Pancreas (tissue), 10 donors: Measurements from ENCODE around the gene CCIN. TPM values are rescaled to one million over a fixed set of nuclear protein-coding genes. Genes with fewer than 3 reads are reported as not detected.

ENCODE experiments used
- ATAC-seq, 4 donors: fragments of 200-7000 bp; cut with Tn5 transposase; one replicate each; pipeline versions ENCODE4 v1.8.0 to v1.9.1; 2020; ENCODE audit warnings: mild to moderate bottlenecking in 4 of 4, moderate library complexity in 4 of 4
- DNase-seq, 6 donors: peaks; one replicate each; pipeline ENCODE4 v3.0.0-alpha.2; 2020
- FAIRE-seq: peaks from 2 replicates; lab custom pipeline; 2012; peaks lifted over from hg19 to GRCh38; lab: Jason Lieb, UNC
- H3K27ac ChIP-seq, 4 donors: fragments of 200-600 bp; sonication (generic); 1 replicate in 3 of 4; 2 replicates in 1 of 4; pipeline versions ENCODE4 v1.5.0 to v1.8.0; 2020
- H3K27me3 ChIP-seq, 4 donors: fragments of 200-600 bp; one replicate each; pipeline ENCODE4 v1.8.0; 2021
- H3K36me3 ChIP-seq, 3 donors: fragments of 200-600 bp; sonication (generic) in 1 of 3; one replicate each; pipeline versions ENCODE4 v1.5.0 to v1.8.0; 2020 to 2021
- H3K4me1 ChIP-seq, 3 donors: fragments of 200-600 bp; one replicate each; pipeline ENCODE4 v1.8.0; 2021
- H3K4me3 ChIP-seq, 4 donors: fragments of 200-600 bp; sonication (generic) in 2 of 4; one replicate each; pipeline versions ENCODE4 v1.5.0 to v1.8.0; 2020 to 2021
- H3K9me3 ChIP-seq, 4 donors: fragments of 200-600 bp; one replicate each; pipeline ENCODE4 v1.8.0; 2021
- WGBS, 2 donors: extraction: QIAGEN DNeasy Blood & Tissue Kit; methylation state at CpG; one replicate each; pipeline ENCODE4 v1.1.7; 2013; 5-methylcytosine and 5-hydroxymethylcytosine counted together
- intact Hi-C, 3 donors: fragments of 100-400 bp; cut with DNase I; formaldehyde crosslinking; loops; one replicate each; pipeline versions ENCODE4 v1.11.1 to v1.14.2; 2022
- polyA plus RNA-seq, 2 donors: library from polyadenylated mRNA; stranded (reverse); fragments of 200-250 nt; gene quantifications; one replicate each; pipeline ENCODE4 v1.2.3, GENCODE V29; 2013
- total RNA-seq, 6 donors: library from RNA; stranded (reverse); fragmentation: NEBNext Ultra II Directional in 4 of 6; extraction: Animal tissue kit (Norgen Biotek cat#: 25700) in 4 of 6; gene quantifications; one replicate each; pipeline versions ENCODE4 v1.2.1 to v1.2.4, GENCODE V29; 2021 to 2023
- TF ChIP-seq, protein P1 (sequence below), 4 donors: fragments of 200-600 bp; sonication (generic) in 3 of 4; IDR thresholded peaks; one replicate each; pipeline versions ENCODE4 v1.5.0 to v1.8.0; 2021; ENCODE audit warnings: antibody characterized with exemption in 4 of 4
- donor health status: healthy with polysubstance abuse.
- donor health status: DM: no; HTN: no; CAD: no; lungs with moderate emphysema.
- donor health status: DM: no; HTN: no; CAD: no.
- donor health status: control.
- donor health status: control.
- donor health status: Bipolar disorder and iron deficiency.
- donor health status: DM: yes; HTN: yes; CAD: no.
- donor health status: DM: no; HTN: no; CAD: no.
- donor health status: DM: no; HTN: no; CAD: no.
- donor health status: DM: yes; HTN: yes; CAD: no.

The CCIN gene
- total and polyA plus RNA-seq, 8 donors = 0.05 to 0.25 (median 0.11) TPM; not detected in 5

DNA sequence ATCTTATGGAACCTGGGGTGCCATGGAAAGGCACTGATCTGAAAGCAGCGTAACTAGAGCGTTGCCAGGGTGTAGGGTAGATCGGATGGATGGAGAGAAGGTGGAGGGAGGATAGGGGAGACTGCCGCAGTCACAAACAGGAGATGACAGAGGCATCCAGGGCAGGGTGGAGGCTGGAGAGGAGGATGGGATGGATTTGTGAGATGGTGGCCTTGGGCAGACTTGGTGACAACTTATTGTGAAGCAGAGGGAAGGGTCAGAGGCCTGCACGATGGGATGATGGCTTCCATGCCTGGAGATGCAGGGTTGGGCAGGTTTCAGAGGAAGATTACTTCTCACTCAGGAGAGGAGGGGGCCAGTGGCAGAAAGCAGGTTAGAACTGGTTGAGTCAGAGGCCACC, 30.3 kb upstream of the CCIN start:
- H3K4me1 ChIP-seq = peaks cover 0 to 8% (median 0%) of the 10 kb centered on the region in 3 donors
- ATAC-seq (no peak), FAIRE-seq (no peak), DNase-seq (peak in 1 of 6 donors; percentile 34)
- no peaks in the 10 kb centered on the region for H3K9me3 ChIP-seq
- no peaks in the 10 kb centered on the region for H3K36me3 ChIP-seq
- intact Hi-C loops = no loop called here
- 89 to 97% methylated on average over 5 of the region's 5 CpGs for WGBS, 2 donors
- H3K4me3 ChIP-seq = no peak overlapping the region
- H3K27ac ChIP-seq = no peak overlapping the region
- no peaks in the 10 kb centered on the region for H3K27me3 ChIP-seq
- TF ChIP-seq, protein P1, sequence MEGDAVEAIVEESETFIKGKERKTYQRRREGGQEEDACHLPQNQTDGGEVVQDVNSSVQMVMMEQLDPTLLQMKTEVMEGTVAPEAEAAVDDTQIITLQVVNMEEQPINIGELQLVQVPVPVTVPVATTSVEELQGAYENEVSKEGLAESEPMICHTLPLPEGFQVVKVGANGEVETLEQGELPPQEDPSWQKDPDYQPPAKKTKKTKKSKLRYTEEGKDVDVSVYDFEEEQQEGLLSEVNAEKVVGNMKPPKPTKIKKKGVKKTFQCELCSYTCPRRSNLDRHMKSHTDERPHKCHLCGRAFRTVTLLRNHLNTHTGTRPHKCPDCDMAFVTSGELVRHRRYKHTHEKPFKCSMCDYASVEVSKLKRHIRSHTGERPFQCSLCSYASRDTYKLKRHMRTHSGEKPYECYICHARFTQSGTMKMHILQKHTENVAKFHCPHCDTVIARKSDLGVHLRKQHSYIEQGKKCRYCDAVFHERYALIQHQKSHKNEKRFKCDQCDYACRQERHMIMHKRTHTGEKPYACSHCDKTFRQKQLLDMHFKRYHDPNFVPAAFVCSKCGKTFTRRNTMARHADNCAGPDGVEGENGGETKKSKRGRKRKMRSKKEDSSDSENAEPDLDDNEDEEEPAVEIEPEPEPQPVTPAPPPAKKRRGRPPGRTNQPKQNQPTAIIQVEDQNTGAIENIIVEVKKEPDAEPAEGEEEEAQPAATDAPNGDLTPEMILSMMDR (IDR thresholded peaks at IDR 0.05) = no peak

GRCh38 chr9:36140086-36141084, 28.8 kb upstream of the CCIN start:
- no peak for FAIRE-seq
- intact Hi-C loops = no loop called here
- ATAC-seq = no peak
- Histone ChIP-seq H3K4me3 (no peak overlapping the region), H3K27me3 (no peaks in the 10 kb centered on the region), H3K27ac (no peak overlapping the region), H3K9me3 (no peaks in the 10 kb centered on the region), H3K4me1 (peaks cover 0 to 8% (median 0%) of the 10 kb centered on the region in 3 donors), H3K36me3 (no peaks in the 10 kb centered on the region)
- WGBS, 2 donors = 79 to 90% methylated on average over 11 of the region's 11 CpGs
- TF ChIP-seq, protein P1 (IDR thresholded peaks at IDR 0.05) = no peak
- DNase-seq = peak in 1 of 6 donors; percentile 17

DNA sequence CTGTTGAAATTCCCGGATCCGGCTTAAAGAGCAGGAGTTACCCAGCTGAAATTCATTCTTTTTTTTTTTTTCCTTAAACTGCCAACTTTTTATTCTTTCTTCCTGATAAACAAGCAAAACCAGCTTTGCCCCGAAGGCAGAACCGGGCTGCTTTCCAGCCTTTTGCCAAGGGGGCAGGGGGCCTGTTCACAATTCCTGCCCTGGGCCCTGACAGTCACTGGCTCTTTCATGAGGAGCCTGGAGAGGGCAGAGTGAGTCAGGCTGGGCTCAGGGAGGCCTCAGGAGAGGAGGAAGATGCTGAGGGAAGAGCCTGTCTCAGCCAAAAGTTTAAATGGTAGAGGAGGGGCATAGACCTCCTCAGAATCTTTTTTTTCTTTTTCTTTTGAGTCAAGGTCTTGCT, 27.9 kb upstream of the CCIN start:
- TF ChIP-seq, protein P1 (IDR thresholded peaks at IDR 0.05) = no peak
- Histone ChIP-seq H3K36me3 (no peaks in the 10 kb centered on the region), H3K27ac (no peak overlapping the region), H3K9me3 (no peaks in the 10 kb centered on the region), H3K4me1 (peaks cover 0 to 8% (median 0%) of the 10 kb centered on the region in 3 donors), H3K4me3 (no peak overlapping the region), H3K27me3 (no peaks in the 10 kb centered on the region)
- ATAC-seq (peak in 2 of 4 donors; percentile 29 to 32), DNase-seq (peak in 2 of 6 donors; percentile 30 to 49), FAIRE-seq (no peak)
- WGBS, 2 donors = 38 to 41% methylated on average over 4 of the region's 4 CpGs
- intact Hi-C loops = no loop called here

GRCh38 chr9:36141761-36142160, 27.4 kb upstream of the CCIN start:
- no peak overlapping the region for H3K27ac ChIP-seq
- H3K4me1 ChIP-seq = peaks cover 0 to 8% (median 0%) of the 10 kb centered on the region in 3 donors
- no peaks in the 10 kb centered on the region for H3K27me3 ChIP-seq
- H3K4me3 ChIP-seq = no peak overlapping the region
- TF ChIP-seq, protein P1 (IDR thresholded peaks at IDR 0.05) = no peak
- H3K36me3 ChIP-seq = no peaks in the 10 kb centered on the region
- ATAC-seq = no peak
- no peaks in the 10 kb centered on the region for H3K9me3 ChIP-seq
- WGBS, 2 donors = 89 to 91% methylated on average over 7 of the region's 7 CpGs
- intact Hi-C loops = no loop called here
- DNase-seq = peak in 1 of 6 donors; percentile 26
- no peak for FAIRE-seq
